ENCODE data around the gene ZSWIM3. TPM values are rescaled to one million over a fixed set of nuclear protein-coding genes. Genes with fewer than 3 reads are reported as not detected.

The ZSWIM3 gene
- total RNA-seq (2022; extraction: Qiagen RNA extraction; ENCODE audit: low read depth): 1.4 to 1.6 TPM (median 1.6 TPM) in 5 replicates

DNA sequence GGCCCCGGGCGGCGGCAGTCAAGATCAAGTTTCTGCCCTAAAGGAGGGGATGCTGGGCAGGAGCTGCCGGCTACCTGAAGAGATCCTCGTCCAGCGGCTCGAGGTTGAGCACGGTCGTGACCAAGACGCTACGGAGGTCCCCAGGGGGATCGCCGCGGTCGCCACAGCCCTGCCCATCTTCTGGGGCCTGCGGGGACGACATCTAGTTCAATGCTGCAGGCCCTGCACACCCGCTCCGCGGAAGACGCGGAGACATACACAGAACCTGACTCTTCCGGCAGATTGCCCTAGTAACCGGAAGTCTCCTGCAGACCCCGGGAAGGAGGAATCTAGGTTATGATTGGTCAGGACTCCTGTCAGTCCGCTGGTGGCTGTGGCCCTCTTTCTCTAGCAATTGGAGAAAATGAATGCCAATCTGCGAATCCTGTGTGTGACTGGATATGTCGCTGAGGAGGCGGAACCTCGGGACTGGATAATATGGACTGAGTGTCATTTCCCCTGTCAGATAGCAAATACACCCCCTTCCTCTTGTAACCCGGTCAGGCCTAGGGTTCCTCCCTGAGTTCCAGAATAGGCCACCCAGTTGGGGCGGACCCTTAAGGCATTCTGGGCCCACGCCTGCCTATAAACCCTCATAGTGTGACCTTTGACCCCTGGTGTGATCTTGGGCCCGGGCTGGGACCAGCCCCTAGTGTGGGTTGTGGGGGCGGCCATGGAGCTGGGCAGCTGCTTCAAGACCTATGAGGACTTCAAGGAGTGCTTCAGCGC is at the start of gene ZSWIM3, which contains the start of gene ACOT8:
ZSWIM3 (plus strand) TSS at position 501 of the 768 bp plus-strand sequence; CDS start at position 713, 212 bp downstream.
ACOT8 (minus strand) TSS at position 279 of the 768 bp plus-strand sequence; CDS start at position 202, 77 bp downstream.

DNA sequence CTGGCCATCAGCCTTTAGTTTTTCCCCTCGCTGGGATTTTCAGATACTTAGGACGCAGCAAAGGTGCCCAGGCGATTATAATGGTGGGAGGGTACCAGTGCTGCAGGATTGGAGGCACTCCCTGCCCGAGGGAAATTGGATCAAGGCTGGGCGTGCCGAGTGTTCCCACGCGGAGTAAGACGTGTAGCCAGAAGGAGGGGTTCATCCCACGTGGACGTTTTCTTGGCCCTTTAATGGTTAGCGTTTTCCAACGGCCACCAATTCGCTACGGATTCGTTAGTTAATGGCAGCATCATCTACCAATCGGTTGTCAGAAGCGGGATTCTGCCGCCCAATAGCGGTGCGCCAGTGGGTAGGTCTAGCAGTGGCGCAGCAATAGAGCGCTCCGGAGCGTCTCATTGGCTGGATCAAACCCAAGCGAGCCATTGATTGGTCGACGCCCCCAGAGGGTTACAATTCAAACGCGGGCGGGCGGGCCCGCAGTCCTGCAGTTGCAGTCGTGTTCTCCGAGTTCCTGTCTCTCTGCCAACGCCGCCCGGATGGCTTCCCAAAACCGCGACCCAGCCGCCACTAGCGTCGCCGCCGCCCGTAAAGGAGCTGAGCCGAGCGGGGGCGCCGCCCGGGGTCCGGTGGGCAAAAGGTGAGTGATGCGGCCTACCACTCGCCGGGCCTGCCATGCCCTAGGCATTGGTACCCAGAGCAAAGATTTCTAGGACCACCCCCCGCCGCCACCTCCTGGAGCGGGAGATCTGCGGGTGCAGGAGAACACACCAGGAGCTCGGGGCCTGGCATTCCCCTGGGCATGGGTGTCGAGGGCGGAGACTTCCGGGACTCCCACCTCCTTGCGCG is 45.0 kb upstream of the ZSWIM3 start, which contains the start of gene UBE2C:
UBE2C (plus strand) TSS at position 488 of the 849 bp plus-strand sequence; CDS start at position 540, 52 bp downstream.

DNA sequence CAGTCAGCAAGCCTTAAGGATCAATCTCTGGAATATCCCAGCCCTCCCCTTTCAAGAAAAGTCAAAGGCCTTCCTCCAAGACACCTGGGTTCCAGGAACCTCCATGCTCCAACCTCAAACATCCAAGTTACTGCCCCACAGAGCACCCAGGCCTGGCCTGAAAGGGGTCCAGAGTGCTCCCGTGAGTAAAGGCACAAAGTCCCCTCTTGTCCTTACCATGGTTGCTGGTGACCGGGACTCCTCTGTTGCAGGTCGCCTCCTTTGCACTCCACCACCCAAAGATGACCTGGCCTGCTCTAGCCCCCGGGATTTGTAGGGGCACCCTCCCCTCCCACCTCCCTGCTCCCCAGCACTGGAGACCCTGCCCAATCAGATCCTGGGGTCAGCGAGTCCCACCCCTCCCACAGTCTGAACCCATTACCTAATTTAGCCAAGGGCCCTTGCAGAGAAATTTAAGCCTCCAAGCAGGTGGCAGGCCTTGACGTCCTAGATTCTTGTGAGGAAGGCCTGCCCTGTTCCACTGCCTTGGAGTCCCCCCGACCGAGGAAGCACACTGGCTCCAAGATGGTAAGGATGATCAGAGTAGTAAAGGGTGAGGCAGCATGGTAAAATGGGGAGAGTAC is 30.3 kb upstream of the ZSWIM3 start, which contains the start of gene TNNC2:
TNNC2 (minus strand) TSS at position 283 of the 623 bp plus-strand sequence; CDS start at position 219, 64 bp downstream.

DNA sequence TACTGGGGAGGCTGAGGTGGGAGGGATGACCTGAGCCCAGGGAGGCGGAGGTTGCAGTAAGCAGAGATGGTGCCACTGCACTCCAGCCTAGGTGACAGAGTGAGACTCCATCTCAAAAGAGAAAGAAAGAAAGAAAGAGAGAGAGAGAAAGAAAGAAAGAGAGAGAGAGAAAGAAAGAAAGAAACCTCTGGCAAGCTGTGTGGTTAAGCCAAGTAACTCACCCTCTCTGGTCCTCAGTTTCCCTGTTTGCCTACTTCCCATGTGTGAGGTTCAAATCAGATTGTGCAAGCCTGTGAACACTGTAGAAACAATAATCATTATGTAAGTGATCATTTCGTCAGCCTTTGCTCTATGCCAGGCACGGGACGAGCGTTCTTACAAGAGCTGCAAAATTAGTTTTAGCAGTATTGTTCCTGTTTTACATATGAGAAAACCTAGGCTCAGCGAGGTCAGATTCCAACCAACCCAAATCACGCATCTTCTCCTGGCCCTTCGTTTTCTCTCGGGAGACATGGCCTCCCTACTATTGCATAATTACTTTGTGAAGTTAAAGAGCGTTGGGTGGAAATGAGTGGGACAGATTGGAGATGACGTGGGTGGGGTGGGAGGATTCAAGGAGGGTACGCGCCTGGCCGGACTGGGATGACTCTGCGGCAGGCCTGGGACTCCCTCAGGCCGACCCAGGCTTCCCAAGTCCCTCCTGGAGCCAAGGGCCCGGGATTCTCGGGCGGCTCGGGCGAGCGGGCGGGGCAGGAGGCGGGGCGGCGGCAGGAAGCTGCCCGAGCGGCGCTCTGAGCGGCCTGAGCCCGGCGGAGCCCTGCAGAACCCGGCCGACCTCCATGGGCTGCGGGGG is 24.2 kb upstream of the ZSWIM3 start, which contains the start of gene SNX21:
SNX21 (plus strand) TSS at position 770 of the 853 bp plus-strand sequence. CDS start 121 bp downstream, outside the sequence.

DNA sequence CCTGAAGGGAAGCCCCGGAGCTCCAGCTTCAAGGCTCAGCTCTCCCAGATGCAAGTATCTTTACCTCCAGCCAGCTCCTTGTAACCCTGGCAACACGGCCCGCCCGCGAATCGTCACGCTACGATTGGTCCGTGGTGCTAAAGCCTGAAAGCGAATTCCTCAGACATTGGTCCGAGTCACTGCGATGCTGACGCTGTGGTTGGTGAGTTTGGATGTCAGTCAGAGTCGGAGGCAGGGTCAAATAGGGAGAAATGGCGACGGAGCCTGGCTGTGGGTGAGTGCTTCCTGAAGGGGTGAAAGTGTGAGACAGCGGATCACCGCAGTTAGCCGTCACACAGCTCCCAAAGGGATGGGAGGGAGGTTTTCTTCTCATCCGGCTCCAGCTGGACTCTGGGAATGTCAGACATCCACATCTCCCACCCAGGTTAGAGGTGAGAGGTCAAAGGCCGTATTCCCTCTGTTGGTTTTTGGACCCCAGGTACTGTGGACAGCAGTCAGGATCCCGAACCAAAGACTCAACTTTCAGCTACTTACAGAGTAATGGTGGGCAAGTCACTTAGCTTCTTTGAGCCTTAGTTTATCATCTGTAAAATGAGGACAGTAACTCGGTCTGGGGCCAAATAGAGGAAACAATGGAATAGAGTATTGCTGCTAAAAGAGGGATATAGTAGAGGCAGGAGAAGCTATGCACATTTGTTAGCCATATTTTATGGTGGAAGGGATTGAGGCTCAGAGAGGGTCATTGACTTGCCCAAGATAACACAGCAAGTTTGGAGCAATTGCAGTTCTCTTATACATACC is 23.8 kb downstream of the ZSWIM3 start, which contains the start of gene ZSWIM1:
ZSWIM1 (plus strand) TSS at position 240 of the 801 bp plus-strand sequence. CDS start 1,366 bp downstream, outside the sequence.

DNA sequence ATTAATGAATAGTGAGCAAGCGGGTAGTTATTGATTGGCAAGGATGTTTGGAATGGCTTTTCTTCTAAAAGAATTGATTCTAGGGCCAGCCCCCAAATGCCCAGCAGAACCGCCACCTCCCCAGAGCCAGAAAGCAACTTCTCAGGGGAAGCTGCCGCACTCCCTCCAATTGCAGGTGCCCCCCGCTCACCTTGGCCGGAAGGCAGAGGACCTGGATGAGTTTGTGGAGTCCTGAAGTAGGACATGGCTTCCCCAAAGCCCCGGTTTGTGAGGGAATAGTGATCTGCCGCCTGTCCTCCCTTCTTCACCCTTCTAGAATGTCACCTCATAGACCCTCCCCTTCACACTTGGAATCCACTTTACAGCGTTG is 29.9 kb downstream of the ZSWIM3 start, which contains the start of gene SPATA25:
SPATA25 (minus strand) TSS at position 277 of the 370 bp plus-strand sequence; CDS start at position 245, 32 bp downstream.

DNA sequence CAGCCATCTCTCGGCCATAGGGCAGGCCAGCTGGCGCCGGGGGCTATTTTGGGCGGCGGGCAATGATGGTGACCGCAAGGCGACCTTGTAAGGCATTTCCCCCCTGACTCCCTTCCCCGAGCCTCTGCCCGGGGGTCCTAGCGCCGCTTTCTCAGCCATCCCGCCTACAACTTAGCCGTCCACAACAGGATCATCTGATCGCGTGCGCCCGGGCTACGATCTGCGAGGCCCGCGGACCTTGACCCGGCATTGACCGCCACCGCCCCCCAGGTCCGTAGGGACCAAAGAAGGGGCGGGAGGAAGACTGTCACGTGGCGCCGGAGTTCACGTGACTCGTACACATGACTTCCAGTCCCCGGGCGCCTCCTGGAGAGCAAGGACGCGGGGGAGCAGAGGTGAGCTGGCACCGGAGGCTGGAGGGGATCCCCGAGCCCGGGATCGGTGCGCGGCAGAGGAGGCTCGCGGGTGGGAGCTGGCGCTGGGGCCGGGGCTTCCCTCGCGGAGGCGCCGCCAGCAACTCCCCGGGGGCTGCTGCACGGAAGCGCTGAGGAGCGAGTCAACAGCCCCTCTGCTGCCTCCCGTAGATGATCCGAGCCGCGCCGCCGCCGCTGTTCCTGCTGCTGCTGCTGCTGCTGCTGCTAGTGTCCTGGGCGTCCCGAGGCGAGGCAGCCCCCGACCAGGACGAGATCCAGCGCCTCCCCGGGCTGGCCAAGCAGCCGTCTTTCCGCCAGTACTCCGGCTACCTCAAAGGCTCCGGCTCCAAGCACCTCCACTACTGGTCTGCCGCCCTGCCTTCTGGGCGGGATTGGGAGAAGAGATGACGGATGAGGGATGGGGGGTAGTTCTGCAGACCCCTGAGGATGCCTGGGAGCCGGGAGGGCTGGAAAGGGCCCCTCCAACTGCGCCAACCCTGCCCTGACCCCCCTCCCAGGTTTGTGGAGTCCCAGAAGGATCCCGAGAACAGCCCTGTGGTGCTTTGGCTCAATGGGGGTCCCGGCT is 33.9 kb downstream of the ZSWIM3 start, which contains the start of the genes CTSA and NEURL2:
CTSA (plus strand) TSS at position 351 of the 999 bp plus-strand sequence; CDS start at position 585, 234 bp downstream.
NEURL2 (minus strand) TSS at position 224 of the 999 bp plus-strand sequence; CDS start at position 7, 217 bp downstream.

DNA sequence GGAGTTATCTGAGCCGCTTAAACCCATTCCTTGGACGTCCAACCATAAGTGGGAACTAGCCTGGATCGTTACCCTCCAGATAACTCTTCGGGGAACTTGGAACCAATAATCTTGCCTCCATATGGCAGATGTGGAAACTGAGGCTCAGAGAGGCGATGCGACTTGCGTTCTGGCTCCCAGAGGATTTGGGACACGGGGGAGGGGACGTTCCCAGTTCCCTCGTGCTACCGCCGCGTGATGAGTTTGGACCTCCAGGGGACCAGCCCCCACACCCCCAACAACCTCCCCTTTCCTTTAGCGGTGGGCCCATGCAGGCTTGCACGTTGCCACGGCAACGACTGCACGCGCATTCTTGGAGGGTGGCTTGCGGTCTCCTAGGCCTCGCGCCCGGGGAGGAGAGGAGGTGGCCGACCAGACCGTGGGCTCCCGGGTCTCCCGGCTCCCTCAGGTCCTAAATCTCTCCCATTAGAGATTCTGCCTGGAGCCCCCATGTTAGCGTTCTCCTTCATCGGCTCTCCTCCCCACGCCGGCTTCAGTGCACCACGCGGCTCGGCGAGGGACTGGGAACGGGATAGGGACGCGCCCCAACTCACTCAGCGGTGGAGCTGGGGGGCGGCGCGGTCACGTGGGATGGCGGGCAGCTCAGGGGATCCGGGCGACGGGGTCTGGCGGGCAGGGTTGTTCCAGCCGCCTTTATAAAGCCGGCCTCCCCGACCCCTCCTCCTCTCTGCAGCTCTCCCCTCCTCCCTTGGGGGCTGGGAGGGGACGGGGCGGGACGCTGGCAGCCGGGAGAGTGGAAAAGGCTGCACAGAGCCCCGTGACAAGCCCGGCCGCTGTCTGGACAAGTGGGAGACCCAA is 54.3 kb downstream of the ZSWIM3 start, which contains the start of gene PLTP:
PLTP (minus strand) TSS at position 670 of the 858 bp plus-strand sequence. CDS start 703 bp downstream, outside the sequence.

Other genes with a start within 250 kb of the ZSWIM3 start
- not detected in 5 replicates for gene WFDC10A, start 227.9 kb upstream of the ZSWIM3 start, total RNA-seq (2022; extraction: Qiagen RNA extraction; ENCODE audit: low read depth)
- not detected in 5 replicates for gene WFDC9, start 226.3 kb upstream of the ZSWIM3 start, total RNA-seq (2022; extraction: Qiagen RNA extraction; ENCODE audit: low read depth)
- gene WFDC11, start 187.4 kb upstream of the ZSWIM3 start, total RNA-seq (2022; extraction: Qiagen RNA extraction; ENCODE audit: low read depth): not detected in 5 replicates
- not detected in 5 replicates for gene WFDC13, start 155.6 kb upstream of the ZSWIM3 start, total RNA-seq (2022; extraction: Qiagen RNA extraction; ENCODE audit: low read depth)
- gene WFDC10B, start 152.6 kb upstream of the ZSWIM3 start, total RNA-seq (2022; extraction: Qiagen RNA extraction; ENCODE audit: low read depth): not detected in 5 replicates
- gene SPINT4, start 135.3 kb upstream of the ZSWIM3 start, total RNA-seq (2022; extraction: Qiagen RNA extraction; ENCODE audit: low read depth): not detected in 5 replicates
- 0.28 TPM in 1 of 5 replicates, not detected in the others for gene WFDC3, start 65.7 kb upstream of the ZSWIM3 start, total RNA-seq (2022; extraction: Qiagen RNA extraction; ENCODE audit: low read depth)
- gene DNTTIP1, start 65.7 kb upstream of the ZSWIM3 start, total RNA-seq (2022; extraction: Qiagen RNA extraction; ENCODE audit: low read depth): 32.5 to 40.1 TPM (median 37.4 TPM) in 5 replicates
- gene UBE2C, start 45.0 kb upstream of the ZSWIM3 start, total RNA-seq (2022; extraction: Qiagen RNA extraction; ENCODE audit: low read depth): 226 to 288 TPM (median 250 TPM) in 5 replicates
- gene TNNC2, start 30.3 kb upstream of the ZSWIM3 start, total RNA-seq (2022; extraction: Qiagen RNA extraction; ENCODE audit: low read depth): 0.22 to 0.48 TPM (median 0.31 TPM) in 3 of 5 replicates, not detected in the others
- gene SNX21, start 23.8 kb upstream of the ZSWIM3 start, total RNA-seq (2022; extraction: Qiagen RNA extraction; ENCODE audit: low read depth): 9.4 to 12.4 TPM (median 10.7 TPM) in 5 replicates
- 15.4 to 20.0 TPM (median 17.7 TPM) in 5 replicates for gene ACOT8, start 222 bp upstream of the ZSWIM3 start, total RNA-seq (2022; extraction: Qiagen RNA extraction; ENCODE audit: low read depth)
- gene ZSWIM1, start 23.6 kb downstream of the ZSWIM3 start, total RNA-seq (2022; extraction: Qiagen RNA extraction; ENCODE audit: low read depth): 6.1 to 7.0 TPM (median 6.6 TPM) in 5 replicates
- gene SPATA25, start 30.0 kb downstream of the ZSWIM3 start, total RNA-seq (2022; extraction: Qiagen RNA extraction; ENCODE audit: low read depth): 0.23 to 0.87 TPM (median 0.66 TPM) in 5 replicates
- 0.88 to 1.5 TPM (median 1.4 TPM) in 5 replicates for gene NEURL2, start 33.6 kb downstream of the ZSWIM3 start, total RNA-seq (2022; extraction: Qiagen RNA extraction; ENCODE audit: low read depth)
- 92.6 to 141 TPM (median 119 TPM) in 5 replicates for gene CTSA, start 33.7 kb downstream of the ZSWIM3 start, total RNA-seq (2022; extraction: Qiagen RNA extraction; ENCODE audit: low read depth)
- gene PLTP, start 54.5 kb downstream of the ZSWIM3 start, total RNA-seq (2022; extraction: Qiagen RNA extraction; ENCODE audit: low read depth): 1.3 to 2.3 TPM (median 2.0 TPM) in 5 replicates
- gene PCIF1, start 77.1 kb downstream of the ZSWIM3 start, total RNA-seq (2022; extraction: Qiagen RNA extraction; ENCODE audit: low read depth): 27.7 to 35.6 TPM (median 32.2 TPM) in 5 replicates
- gene ZNF335, start 114.6 kb downstream of the ZSWIM3 start, total RNA-seq (2022; extraction: Qiagen RNA extraction; ENCODE audit: low read depth): 6.6 to 10.0 TPM (median 9.5 TPM) in 5 replicates
- 0.43 to 1.1 TPM (median 0.50 TPM) in 5 replicates for gene MMP9, start 151.3 kb downstream of the ZSWIM3 start, total RNA-seq (2022; extraction: Qiagen RNA extraction; ENCODE audit: low read depth)
- 12.4 to 17.2 TPM (median 15.6 TPM) in 5 replicates for gene SLC12A5, start 171.6 kb downstream of the ZSWIM3 start, total RNA-seq (2022; extraction: Qiagen RNA extraction; ENCODE audit: low read depth)
- gene NCOA5, start 232.3 kb downstream of the ZSWIM3 start, total RNA-seq (2022; extraction: Qiagen RNA extraction; ENCODE audit: low read depth): 20.4 to 25.6 TPM (median 22.5 TPM) in 5 replicates

Measured in A549 treated with RU486 at 1 μM for 4 hours (cell line).